Measurements from ENCODE around the gene SLC24A3. TPM values are rescaled to one million over a fixed set of nuclear protein-coding genes. Genes with fewer than 3 reads are reported as not detected.

SLC24A3 gene
- total and polyA plus RNA-seq, 9 donors, result 4.8 to 40.5 (median 18.6) TPM

DNA sequence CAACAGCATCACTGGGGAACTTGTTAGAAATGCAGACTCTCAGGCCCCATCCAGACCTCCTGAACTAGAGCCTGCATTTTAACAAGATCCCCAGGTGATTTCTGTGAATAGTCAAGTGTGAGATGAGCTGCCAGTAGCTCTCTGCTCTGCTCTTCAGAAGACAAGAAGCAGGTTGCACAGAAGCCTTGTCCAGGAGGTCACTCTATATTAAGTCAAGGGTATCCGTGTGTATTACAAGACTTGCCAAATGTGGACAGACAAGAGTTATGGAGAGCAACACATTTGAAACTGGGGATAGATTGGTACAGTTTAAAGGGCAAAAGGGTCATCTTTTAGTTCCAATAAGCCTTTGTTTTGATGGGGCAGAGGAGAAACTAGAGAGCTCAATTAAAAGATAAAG lies 522.4 kb downstream of the SLC24A3 start:
- no peaks in the 10 kb centered on the region for H3K36me3 ChIP-seq
- peaks cover 4% of the 10 kb centered on the region for H3K4me1 ChIP-seq (ENCODE audit: insufficient read depth)
- intact Hi-C loops (cut with DNase I), result no loop called here
- no peak overlapping the region for H3K27ac ChIP-seq
- 60 to 77% (median 73%) methylated on average over 1 of the region's 1 CpG for WGBS, 3 donors
- DNase-seq, result no peak
- H3K27me3 ChIP-seq, result no peaks in the 10 kb centered on the region
- TF ChIP-seq EP300 (IDR thresholded peaks at IDR 0.05) (no peak), POLR2A (IDR thresholded peaks at IDR 0.05) (no peak)
- TF ChIP-seq, protein P1, sequence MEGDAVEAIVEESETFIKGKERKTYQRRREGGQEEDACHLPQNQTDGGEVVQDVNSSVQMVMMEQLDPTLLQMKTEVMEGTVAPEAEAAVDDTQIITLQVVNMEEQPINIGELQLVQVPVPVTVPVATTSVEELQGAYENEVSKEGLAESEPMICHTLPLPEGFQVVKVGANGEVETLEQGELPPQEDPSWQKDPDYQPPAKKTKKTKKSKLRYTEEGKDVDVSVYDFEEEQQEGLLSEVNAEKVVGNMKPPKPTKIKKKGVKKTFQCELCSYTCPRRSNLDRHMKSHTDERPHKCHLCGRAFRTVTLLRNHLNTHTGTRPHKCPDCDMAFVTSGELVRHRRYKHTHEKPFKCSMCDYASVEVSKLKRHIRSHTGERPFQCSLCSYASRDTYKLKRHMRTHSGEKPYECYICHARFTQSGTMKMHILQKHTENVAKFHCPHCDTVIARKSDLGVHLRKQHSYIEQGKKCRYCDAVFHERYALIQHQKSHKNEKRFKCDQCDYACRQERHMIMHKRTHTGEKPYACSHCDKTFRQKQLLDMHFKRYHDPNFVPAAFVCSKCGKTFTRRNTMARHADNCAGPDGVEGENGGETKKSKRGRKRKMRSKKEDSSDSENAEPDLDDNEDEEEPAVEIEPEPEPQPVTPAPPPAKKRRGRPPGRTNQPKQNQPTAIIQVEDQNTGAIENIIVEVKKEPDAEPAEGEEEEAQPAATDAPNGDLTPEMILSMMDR (IDR thresholded peaks at IDR 0.05), result no peak
- H3K4me3 ChIP-seq, result no peak overlapping the region
- H3K9me3 ChIP-seq, result no peaks in the 10 kb centered on the region

DNA sequence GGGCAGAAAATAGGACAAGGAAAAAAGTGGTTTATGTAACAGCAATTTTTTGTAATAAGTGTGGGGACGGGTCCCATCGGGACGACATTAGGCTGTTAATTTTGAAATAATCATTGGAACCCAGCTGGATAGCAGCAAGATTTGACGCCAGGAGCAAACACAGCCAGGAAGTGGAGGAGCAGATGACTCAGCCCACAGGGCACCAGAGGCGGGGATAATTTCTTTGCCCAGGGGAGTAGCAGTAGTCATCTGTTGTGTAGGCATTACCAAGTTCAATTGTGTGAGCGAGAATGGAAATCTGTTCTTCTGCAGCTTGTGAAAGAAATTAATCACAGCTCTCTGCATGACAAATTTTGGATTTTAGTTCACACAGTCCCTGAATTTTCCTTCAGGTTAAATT lies 523.0 kb downstream of the SLC24A3 start:
- 8 to 12% (median 10%) methylated on average over 6 of the region's 6 CpGs for WGBS, 3 donors
- DNase-seq, result peak; percentile 44 to 72 (median 54)
- no peak for TF ChIP-seq POLR2A (IDR thresholded peaks at IDR 0.05)
- TF ChIP-seq, protein P1 (IDR thresholded peaks at IDR 0.05), result no peak
- TF ChIP-seq EP300 (IDR thresholded peaks at IDR 0.05), result no peak
- Histone ChIP-seq H3K27ac (no peak overlapping the region), H3K4me3 (no peak overlapping the region), H3K36me3 (no peaks in the 10 kb centered on the region), H3K9me3 (no peaks in the 10 kb centered on the region), H3K4me1 (ENCODE audit: insufficient read depth) (peaks cover 4% of the 10 kb centered on the region), H3K27me3 (no peaks in the 10 kb centered on the region)
- intact Hi-C loops (cut with DNase I), result no loop called here

DNA sequence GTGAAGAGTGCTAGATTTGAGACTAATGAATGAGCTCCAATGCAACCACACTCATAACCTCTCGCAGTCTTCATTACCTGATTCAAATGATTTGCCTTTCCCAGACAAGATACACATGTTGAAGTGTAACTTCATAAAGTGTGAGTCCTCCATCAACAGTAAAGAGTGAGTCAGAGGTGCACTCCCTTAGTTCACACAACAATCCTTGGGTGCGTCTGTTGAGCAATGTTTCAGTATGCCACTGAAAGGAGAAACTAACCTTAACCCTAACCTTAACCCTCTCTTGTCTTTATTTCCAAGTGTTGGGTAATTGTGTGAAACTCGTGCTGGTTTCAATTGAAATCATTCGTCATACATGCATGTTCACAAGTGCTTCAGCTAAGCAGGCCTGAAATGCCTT lies 524.6 kb downstream of the SLC24A3 start:
- H3K4me3 ChIP-seq, result no peak overlapping the region
- 42 to 45% (median 44%) methylated on average over 4 of the region's 4 CpGs for WGBS, 3 donors
- no peaks in the 10 kb centered on the region for H3K27me3 ChIP-seq
- DNase-seq, result peak in 1 of 5 donors; percentile 56
- intact Hi-C loops (cut with DNase I), result no loop called here
- no peaks in the 10 kb centered on the region for H3K9me3 ChIP-seq
- no peaks in the 10 kb centered on the region for H3K36me3 ChIP-seq
- H3K4me1 ChIP-seq (ENCODE audit: insufficient read depth), result peaks cover 4% of the 10 kb centered on the region
- TF ChIP-seq, protein P1 (IDR thresholded peaks at IDR 0.05), result no peak
- TF ChIP-seq POLR2A (IDR thresholded peaks at IDR 0.05), result no peak
- no peak for TF ChIP-seq EP300 (IDR thresholded peaks at IDR 0.05)
- no peak overlapping the region for H3K27ac ChIP-seq

DNA sequence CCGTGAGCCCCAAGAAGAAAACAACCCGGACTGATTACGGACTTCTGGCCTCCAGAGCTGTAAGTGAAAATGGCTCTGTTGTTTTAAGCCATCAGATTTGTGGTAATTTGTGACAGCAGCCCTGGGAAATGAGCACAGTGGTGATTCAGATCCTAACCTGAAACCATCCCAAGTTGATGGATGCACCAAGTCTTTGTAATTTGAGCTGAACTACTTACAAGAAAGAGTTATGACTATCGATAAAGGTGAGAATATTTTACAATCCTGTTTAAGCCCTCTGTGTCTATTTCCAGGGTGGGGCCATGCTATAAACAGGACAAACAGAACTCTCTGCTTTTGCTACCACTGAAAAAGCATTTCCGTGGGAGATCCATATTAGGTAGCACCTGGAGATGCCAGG lies 526.5 kb downstream of the SLC24A3 start:
- TF ChIP-seq EP300 (IDR thresholded peaks at IDR 0.05), result no peak
- TF ChIP-seq, protein P1 (IDR thresholded peaks at IDR 0.05), result no peak
- TF ChIP-seq POLR2A (IDR thresholded peaks at IDR 0.05), result no peak

More for the DNA sequence above, 526.5 kb downstream of the SLC24A3 start:
- 89 to 93% (median 92%) methylated on average over 5 of the region's 5 CpGs for WGBS, 3 donors
- H3K27me3 ChIP-seq, result no peaks in the 10 kb centered on the region
- H3K4me1 ChIP-seq (ENCODE audit: insufficient read depth), result peaks cover 4% of the 10 kb centered on the region
- no peak overlapping the region for H3K4me3 ChIP-seq
- no peaks in the 10 kb centered on the region for H3K36me3 ChIP-seq
- no peak for DNase-seq
- H3K9me3 ChIP-seq, result no peaks in the 10 kb centered on the region
- intact Hi-C loops (cut with DNase I), result no loop called here
- no peak overlapping the region for H3K27ac ChIP-seq
